Nephron progenitor cell (in vitro differentiated cells): ENCODE measurements around the gene CFAP46.

Source experiments
- DNase-seq: peaks from one replicate; pipeline ENCODE4 v3.0.0; 2021
- H3K27ac Mint-ChIP-seq: 2 replicates; pipeline ENCODE4 v1.8.0; 2021; ENCODE audit warnings: mild to moderate bottlenecking, moderate library complexity, mixed read lengths
- H3K27me3 Mint-ChIP-seq: 2 replicates; pipeline ENCODE4 v1.8.0; 2021; ENCODE audit warnings: mild to moderate bottlenecking, low read depth, mixed read lengths; ENCODE audit not compliant: poor library complexity
- H3K36me3 Mint-ChIP-seq: 2 replicates; pipeline ENCODE4 v1.8.0; 2021; ENCODE audit warnings: low read depth, mixed read lengths
- H3K4me1 Mint-ChIP-seq: 2 replicates; pipeline ENCODE4 v1.8.0; 2021; ENCODE audit warnings: mixed read lengths
- H3K4me3 Mint-ChIP-seq: 2 replicates; pipeline ENCODE4 v1.8.0; 2021; ENCODE audit warnings: mild to moderate bottlenecking, moderate library complexity, mixed read lengths
- H3K9me3 Mint-ChIP-seq: 2 replicates; pipeline ENCODE4 v1.8.0; 2021; ENCODE audit warnings: mild to moderate bottlenecking, moderate library complexity, mixed read lengths
- TF ChIP-seq, protein P1 (sequence below): fragments of 200-600 bp; sonication (generic); IDR thresholded peaks from 2 replicates; pipeline ENCODE4 v1.5.0; 2021; ENCODE audit warnings: antibody characterized with exemption

Gene CFAP46

DNA sequence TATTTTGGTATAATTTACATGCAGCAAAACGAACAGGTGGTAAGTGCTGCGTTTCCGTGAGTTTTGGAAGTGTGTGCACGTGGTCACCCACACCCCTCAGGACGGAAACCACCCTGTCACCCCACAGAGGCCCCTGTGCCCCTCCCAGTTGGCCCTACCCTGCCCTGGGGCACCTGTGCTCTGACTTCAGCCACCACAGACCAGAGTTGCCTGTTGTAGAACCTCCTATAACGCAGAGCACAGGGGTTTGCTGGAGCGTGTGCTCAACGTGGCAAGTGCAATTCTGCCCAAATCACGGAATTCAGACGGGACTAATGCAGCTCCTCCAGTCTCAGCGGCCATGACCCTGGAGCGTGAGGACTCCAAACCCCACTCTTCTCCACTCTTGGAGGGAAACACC lies 9.6 kb upstream of the CFAP46 start:
- Mint-ChIP-seq H3K27me3 (peaks cover 50% of the 10 kb centered on the region), H3K4me3 (no peak overlapping the region), H3K27ac (no peak overlapping the region), H3K36me3 (no peaks in the 10 kb centered on the region), H3K9me3 (no peaks in the 10 kb centered on the region), H3K4me1 (no peaks in the 10 kb centered on the region)
- TF ChIP-seq, protein P1, sequence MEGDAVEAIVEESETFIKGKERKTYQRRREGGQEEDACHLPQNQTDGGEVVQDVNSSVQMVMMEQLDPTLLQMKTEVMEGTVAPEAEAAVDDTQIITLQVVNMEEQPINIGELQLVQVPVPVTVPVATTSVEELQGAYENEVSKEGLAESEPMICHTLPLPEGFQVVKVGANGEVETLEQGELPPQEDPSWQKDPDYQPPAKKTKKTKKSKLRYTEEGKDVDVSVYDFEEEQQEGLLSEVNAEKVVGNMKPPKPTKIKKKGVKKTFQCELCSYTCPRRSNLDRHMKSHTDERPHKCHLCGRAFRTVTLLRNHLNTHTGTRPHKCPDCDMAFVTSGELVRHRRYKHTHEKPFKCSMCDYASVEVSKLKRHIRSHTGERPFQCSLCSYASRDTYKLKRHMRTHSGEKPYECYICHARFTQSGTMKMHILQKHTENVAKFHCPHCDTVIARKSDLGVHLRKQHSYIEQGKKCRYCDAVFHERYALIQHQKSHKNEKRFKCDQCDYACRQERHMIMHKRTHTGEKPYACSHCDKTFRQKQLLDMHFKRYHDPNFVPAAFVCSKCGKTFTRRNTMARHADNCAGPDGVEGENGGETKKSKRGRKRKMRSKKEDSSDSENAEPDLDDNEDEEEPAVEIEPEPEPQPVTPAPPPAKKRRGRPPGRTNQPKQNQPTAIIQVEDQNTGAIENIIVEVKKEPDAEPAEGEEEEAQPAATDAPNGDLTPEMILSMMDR: no peak
- no peak for DNase-seq

DNA sequence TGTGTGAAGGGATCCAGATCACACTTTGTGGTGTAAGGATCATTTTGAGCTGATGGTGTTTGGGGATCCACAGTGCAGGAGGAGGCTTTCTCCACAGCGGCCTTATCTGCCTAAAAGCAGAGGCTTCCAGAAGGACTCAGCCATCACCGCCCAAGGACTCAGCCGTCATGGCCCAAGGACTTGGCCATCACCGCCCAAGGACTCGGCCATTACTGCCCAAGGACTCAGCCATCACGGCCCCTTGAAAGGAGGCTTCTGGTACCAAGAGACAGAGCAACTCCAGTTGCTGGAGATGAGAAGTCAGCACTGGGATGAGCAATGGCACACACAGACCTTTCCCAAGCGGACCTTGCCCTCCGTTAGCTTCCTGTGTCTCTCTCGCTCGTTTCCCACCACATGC lies 6.0 kb upstream of the CFAP46 start:
- H3K36me3 Mint-ChIP-seq: no peaks in the 10 kb centered on the region
- H3K4me3 Mint-ChIP-seq: no peak overlapping the region
- H3K27ac Mint-ChIP-seq: no peak overlapping the region
- TF ChIP-seq, protein P1: no peak
- no peaks in the 10 kb centered on the region for H3K9me3 Mint-ChIP-seq
- no peak for DNase-seq
- no peaks in the 10 kb centered on the region for H3K4me1 Mint-ChIP-seq
- peaks cover 65% of the 10 kb centered on the region for H3K27me3 Mint-ChIP-seq

DNA sequence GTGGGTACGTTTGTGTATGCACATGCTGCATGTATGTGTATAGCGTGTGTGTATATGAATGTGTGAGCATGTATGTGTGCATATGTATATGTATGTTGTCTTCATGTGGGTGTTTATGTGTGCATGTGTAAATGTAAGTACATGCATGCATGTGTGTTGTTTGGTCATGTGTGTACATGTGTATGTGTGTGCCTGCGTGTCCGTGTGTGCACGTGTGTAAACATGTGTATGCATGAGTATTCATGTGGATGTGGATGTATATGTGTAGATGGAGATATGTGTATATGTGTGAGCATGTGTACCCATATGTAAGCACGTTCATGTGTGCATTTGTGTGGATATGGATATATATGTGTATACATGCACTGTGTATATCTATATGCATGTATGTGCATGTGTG lies 5.5 kb upstream of the CFAP46 start:
- Mint-ChIP-seq H3K27me3 (peaks cover 61% of the 10 kb centered on the region), H3K4me3 (no peak overlapping the region), H3K9me3 (no peaks in the 10 kb centered on the region), H3K4me1 (peaks cover 2% of the 10 kb centered on the region), H3K27ac (no peak overlapping the region), H3K36me3 (no peaks in the 10 kb centered on the region)
- TF ChIP-seq, protein P1: no peak
- DNase-seq: no peak

DNA sequence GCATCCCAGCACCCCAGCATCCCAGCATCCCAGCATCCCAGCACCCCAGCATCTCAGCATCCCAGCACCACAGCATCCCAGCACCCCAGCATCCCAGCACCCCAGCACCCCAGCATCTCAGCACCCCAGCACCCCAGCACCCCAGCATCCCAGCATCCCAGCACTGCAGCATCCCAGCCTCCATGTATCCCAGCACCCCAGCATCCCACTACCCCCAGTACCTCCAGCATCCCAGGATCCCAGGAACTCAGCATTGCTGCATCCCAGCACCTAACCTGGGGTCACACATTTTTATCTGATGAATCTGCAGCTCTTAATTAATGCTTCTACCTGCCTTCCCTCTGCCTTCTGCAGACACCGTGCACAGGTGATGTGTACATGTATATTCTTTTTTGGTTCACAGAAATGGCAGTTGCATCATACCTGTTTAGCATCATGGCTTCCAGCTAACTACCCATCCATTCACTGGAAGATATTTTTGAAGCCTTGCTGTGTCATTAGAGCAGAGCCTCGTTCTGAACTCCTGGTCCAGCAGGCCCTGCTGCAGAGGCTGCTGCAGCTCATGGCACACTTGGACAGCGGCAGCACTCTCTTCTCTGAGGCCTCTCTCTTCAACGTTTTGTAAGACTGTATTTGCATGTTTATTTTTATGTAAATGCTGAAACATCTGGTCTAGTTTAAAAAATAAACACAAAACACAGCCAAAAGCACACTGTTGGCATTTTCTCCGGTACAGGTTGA lies 4.6 kb upstream of the CFAP46 start:
- H3K4me3 Mint-ChIP-seq: no peak overlapping the region
- H3K27me3 Mint-ChIP-seq: peaks cover 60% of the 10 kb centered on the region
- H3K4me1 Mint-ChIP-seq: peaks cover 6% of the 10 kb centered on the region
- H3K36me3 Mint-ChIP-seq: no peaks in the 10 kb centered on the region
- no peak overlapping the region for H3K27ac Mint-ChIP-seq
- TF ChIP-seq, protein P1: no peak
- no peaks in the 10 kb centered on the region for H3K9me3 Mint-ChIP-seq
- no peak for DNase-seq

DNA sequence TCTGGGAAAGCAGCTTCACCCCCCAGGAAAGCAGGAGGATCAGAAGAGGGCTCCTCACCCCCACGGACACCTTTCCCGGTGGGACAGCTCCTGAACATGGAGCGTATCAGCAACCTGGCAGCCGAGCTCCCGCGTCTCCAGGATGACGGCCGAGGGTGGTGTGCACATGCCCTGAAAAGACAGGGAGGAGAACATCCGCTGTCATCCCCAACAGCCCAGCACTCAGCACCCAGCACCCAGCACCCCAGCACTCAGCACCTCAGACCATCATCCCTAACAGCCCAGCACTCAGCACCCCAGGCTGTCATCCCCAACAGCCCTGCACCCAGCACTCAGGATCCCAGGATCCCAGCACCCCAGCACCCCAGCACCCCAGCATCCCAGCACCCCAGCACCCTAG lies 3.9 kb upstream of the CFAP46 start:
- Mint-ChIP-seq H3K4me3 (no peak overlapping the region), H3K9me3 (no peaks in the 10 kb centered on the region), H3K27ac (no peak overlapping the region), H3K36me3 (no peaks in the 10 kb centered on the region), H3K4me1 (peaks cover 12% of the 10 kb centered on the region), H3K27me3 (peaks cover 61% of the 10 kb centered on the region)
- TF ChIP-seq, protein P1: no peak
- no peak for DNase-seq

DNA sequence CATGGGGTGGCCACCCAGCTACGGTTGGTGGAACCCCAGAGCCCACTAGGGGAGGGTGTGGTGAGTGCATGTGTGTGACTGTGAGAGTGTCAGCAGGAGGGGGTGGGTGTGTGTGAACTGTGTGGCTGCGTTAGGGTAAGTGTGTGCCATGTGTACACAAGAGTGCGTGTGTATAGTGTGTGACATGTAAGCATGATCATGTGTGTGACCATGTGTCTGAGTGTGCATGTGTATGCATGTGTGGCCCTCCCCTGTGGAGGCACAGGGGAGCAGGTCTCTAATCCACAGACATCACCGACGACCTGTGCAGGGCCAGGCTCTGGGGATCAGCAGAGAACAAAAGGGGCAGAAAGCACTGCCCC lies 3.5 kb upstream of the CFAP46 start:
- Mint-ChIP-seq H3K4me1 (peaks cover 13% of the 10 kb centered on the region), H3K27me3 (peaks cover 57% of the 10 kb centered on the region), H3K27ac (no peak overlapping the region)

More for the DNA sequence above, 3.5 kb upstream of the CFAP46 start:
- TF ChIP-seq, protein P1: no peak
- Mint-ChIP-seq H3K9me3 (no peaks in the 10 kb centered on the region), H3K36me3 (no peaks in the 10 kb centered on the region), H3K4me3 (no peak overlapping the region)
- DNase-seq: no peak
